ENCODE results near the gene DNAH17. TPM values are rescaled to one million over a fixed set of nuclear protein-coding genes. Genes with fewer than 3 reads are reported as not detected.

Gene DNAH17
- total RNA-seq, 1 experiment from 2014 or later = 0.23 TPM

DNA sequence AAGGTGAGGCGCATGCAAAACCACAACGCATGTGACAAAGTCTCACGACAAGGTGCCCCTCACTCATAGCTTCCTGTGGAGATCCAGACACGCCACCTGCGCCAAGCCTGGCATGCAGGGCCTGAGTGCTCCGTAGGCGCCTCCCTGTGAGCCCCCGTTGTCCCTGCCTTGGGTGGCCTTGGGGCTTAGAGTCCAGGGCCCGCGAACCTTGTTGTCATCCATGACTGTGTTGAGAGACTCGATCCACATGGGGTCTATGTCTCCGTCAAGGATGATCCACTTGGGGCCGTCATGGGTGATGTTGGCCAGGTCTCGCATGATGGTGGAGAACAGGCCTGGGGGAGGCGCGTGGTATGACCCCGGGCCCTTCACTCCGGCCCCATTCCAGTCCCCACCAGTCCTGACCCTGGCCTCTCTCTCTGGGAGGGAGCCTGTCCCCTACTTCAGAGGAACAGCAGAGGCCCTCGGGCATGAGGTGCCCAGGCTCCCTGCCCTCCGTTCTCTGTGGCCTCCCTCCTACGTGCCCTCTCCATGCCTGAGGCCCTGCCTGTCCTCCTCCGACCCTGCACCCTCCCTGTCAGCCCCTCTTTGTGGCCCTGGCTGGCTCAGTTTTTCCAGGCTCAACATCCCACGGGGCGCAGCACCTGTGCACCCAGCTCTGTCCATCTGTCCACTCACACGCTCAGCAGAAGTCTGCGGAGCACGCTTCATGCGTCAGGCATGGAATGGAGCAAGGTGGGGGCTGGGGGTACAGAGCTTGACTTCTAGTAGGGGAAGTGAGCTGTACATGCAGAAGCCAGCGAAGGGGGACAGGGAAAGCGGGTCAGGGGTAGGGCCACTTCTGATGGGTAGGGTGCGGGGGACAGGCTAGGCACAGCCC, 85.7 kb downstream of the DNAH17 start:
- H3K4me1 ChIP-seq = no peaks in the 10 kb centered on the region
- no peak for TF ChIP-seq CTCF (IDR thresholded peaks at IDR 0.05; ENCODE audit: insufficient read depth in 1 of 2, low read depth in 1 of 2, low read length in 1 of 2, severe bottlenecking in 1 of 2, unreplicated experiment in 1 of 2)
- Mint-ChIP-seq H3K4me1 (ENCODE audit: low read depth, unreplicated experiment) (no peaks in the 10 kb centered on the region), H3K27me3 (ENCODE audit: insufficient read depth, unreplicated experiment) (peaks cover 2% of the 10 kb centered on the region), H3K4me3 (ENCODE audit: unreplicated experiment) (no peak overlapping the region), H3K9me3 (ENCODE audit: unreplicated experiment) (no peaks in the 10 kb centered on the region), H3K27ac (ENCODE audit: unreplicated experiment) (no peak overlapping the region), H3K36me3 (ENCODE audit: insufficient read depth, unreplicated experiment) (no peaks in the 10 kb centered on the region)
- ChIA-PET POLR2A (no interaction called here), CTCF (no interaction called here)
- intact Hi-C loops (cut with micrococcal nuclease; ENCODE audit: unreplicated experiment) = no loop called here
- no peak overlapping the region for H3K4me3 ChIP-seq (ENCODE audit: low read depth, low read length)
- H3K9me3 ChIP-seq = no peaks in the 10 kb centered on the region
- no peaks in the 10 kb centered on the region for H3K36me3 ChIP-seq (ENCODE audit: control insufficient read depth, insufficient read depth, low read length)
- H3K27me3 ChIP-seq (replicated peaks; ENCODE audit: control insufficient read depth, insufficient read depth, low read length) = no peaks in the 10 kb centered on the region
- BruUV-seq (replicated peaks) = no TSS peak
- no peak for DNase-seq

- H3K27me3 Mint-ChIP-seq (ENCODE audit: insufficient read depth, unreplicated experiment) = peaks cover 2% of the 10 kb centered on the region
- no peak overlapping the region for H3K4me3 Mint-ChIP-seq (ENCODE audit: unreplicated experiment)
- Histone ChIP-seq H3K4me1 (no peaks in the 10 kb centered on the region), H3K9me3 (no peaks in the 10 kb centered on the region), H3K27me3 (replicated peaks; ENCODE audit: control insufficient read depth, insufficient read depth, low read length) (no peaks in the 10 kb centered on the region), H3K4me3 (ENCODE audit: low read depth, low read length) (no peak overlapping the region), H3K36me3 (ENCODE audit: control insufficient read depth, insufficient read depth, low read length) (no peaks in the 10 kb centered on the region)
- no TSS peak for BruUV-seq (replicated peaks)
- intact Hi-C loops (cut with micrococcal nuclease; ENCODE audit: unreplicated experiment) = no loop called here
- no peak for TF ChIP-seq CTCF (IDR thresholded peaks at IDR 0.05; ENCODE audit: insufficient read depth in 1 of 2, low read depth in 1 of 2, low read length in 1 of 2, severe bottlenecking in 1 of 2, unreplicated experiment in 1 of 2)
- DNase-seq = no peak
- ChIA-PET CTCF (no interaction called here), POLR2A (no interaction called here)
- H3K4me1 Mint-ChIP-seq (ENCODE audit: low read depth, unreplicated experiment) = no peaks in the 10 kb centered on the region
- H3K27ac Mint-ChIP-seq (ENCODE audit: unreplicated experiment) = no peak overlapping the region
- H3K9me3 Mint-ChIP-seq (ENCODE audit: unreplicated experiment) = no peaks in the 10 kb centered on the region
- no peaks in the 10 kb centered on the region for H3K36me3 Mint-ChIP-seq (ENCODE audit: insufficient read depth, unreplicated experiment)
Measured at GRCh38 chr17:78490673-78491072, 86.5 kb downstream of the DNAH17 start.

GRCh38 chr17:78490156-78490555, 87.0 kb downstream of the DNAH17 start:
- no peaks in the 10 kb centered on the region for H3K36me3 ChIP-seq (ENCODE audit: control insufficient read depth, insufficient read depth, low read length)
- H3K27me3 ChIP-seq (replicated peaks; ENCODE audit: control insufficient read depth, insufficient read depth, low read length) = no peaks in the 10 kb centered on the region
- no peak overlapping the region for H3K4me3 ChIP-seq (ENCODE audit: low read depth, low read length)
- TF ChIP-seq CTCF (IDR thresholded peaks at IDR 0.05; ENCODE audit: insufficient read depth in 1 of 2, low read depth in 1 of 2, low read length in 1 of 2, severe bottlenecking in 1 of 2, unreplicated experiment in 1 of 2) = no peak
- no peaks in the 10 kb centered on the region for H3K9me3 ChIP-seq
- ChIA-PET POLR2A (no interaction called here), CTCF (no interaction called here)
- Mint-ChIP-seq H3K27me3 (ENCODE audit: insufficient read depth, unreplicated experiment) (peaks cover 2% of the 10 kb centered on the region), H3K4me3 (ENCODE audit: unreplicated experiment) (no peak overlapping the region), H3K27ac (ENCODE audit: unreplicated experiment) (no peak overlapping the region), H3K4me1 (ENCODE audit: low read depth, unreplicated experiment) (no peaks in the 10 kb centered on the region), H3K9me3 (ENCODE audit: unreplicated experiment) (no peaks in the 10 kb centered on the region), H3K36me3 (ENCODE audit: insufficient read depth, unreplicated experiment) (no peaks in the 10 kb centered on the region)
- BruUV-seq (replicated peaks) = no TSS peak
- intact Hi-C loops (cut with micrococcal nuclease; ENCODE audit: unreplicated experiment) = no loop called here
- H3K4me1 ChIP-seq = no peaks in the 10 kb centered on the region
- no peak for DNase-seq
